ENCODE data around the gene FOLR1. TPM values are rescaled to one million over a fixed set of nuclear protein-coding genes. Genes with fewer than 3 reads are reported as not detected.

Gene FOLR1
- total RNA-seq, 4 donors from 2014 or later = 0.46 to 7.0 (median 4.0) TPM

- DNase-seq (ENCODE audit: low spot score in 2 of 2) = peak in 1 of 2 donors; percentile 92
- no peak for TF ChIP-seq CTCF (IDR thresholded peaks at IDR 0.05)
- 0 to 1% methylated on average over 40 to 54 of the region's 84 CpGs for WGBS, 2 donors
- intact Hi-C loops (cut with DNase I; ENCODE audit: low total_unique reads) = no loop called here
- H3K4me3 ChIP-seq (ENCODE audit: low read depth, poor library complexity, severe bottlenecking) = peak overlapping the region; percentile 64
Measured at GRCh38 chr11:72223615-72224563, 31.9 kb downstream of the FOLR1 start.

- intact Hi-C loops (cut with DNase I; ENCODE audit: low total_unique reads) = no loop called here
- 1 to 3% methylated on average over 29 to 61 of the region's 81 CpGs for whole genome bisulfite sequencing, 2 donors
- H3K4me3 ChIP-seq (ENCODE audit: low read depth, poor library complexity, severe bottlenecking) = peak within 1 kb of the TSS; percentile 64
- no peak for TF ChIP-seq CTCF (IDR thresholded peaks at IDR 0.05)
- no peak for TF ChIP-seq POLR2A (IDR thresholded peaks at IDR 0.05)
- peak in 1 of 2 donors; percentile 87 for DNase-seq (ENCODE audit: low spot score in 2 of 2)
Measured at GRCh38 chr11:72224564-72225410, 32.8 kb downstream of the FOLR1 start, which contains the start of gene INPPL1. INPPL1 (plus strand) TSS chr11:72224767; CDS start chr11:72224985, 218 bp downstream.

- WGBS, 2 donors = 10 to 14% methylated on average over 11 of the region's 11 CpGs
- no peak for TF ChIP-seq CTCF (IDR thresholded peaks at IDR 0.05)
- intact Hi-C loops (cut with DNase I; ENCODE audit: low total_unique reads) = no loop called here
- peak in 1 of 2 donors; percentile 86 for DNase-seq (ENCODE audit: low spot score in 2 of 2)
- H3K4me3 ChIP-seq (ENCODE audit: low read depth, poor library complexity, severe bottlenecking) = no peak overlapping the region
Measured at GRCh38 chr11:72225411-72225951, 33.5 kb downstream of the FOLR1 start.

GRCh38 chr11:72226701-72227100, 34.8 kb downstream of the FOLR1 start:
- peak in 1 of 2 donors; percentile 46 for DNase-seq (ENCODE audit: low spot score in 2 of 2)
- no peak overlapping the region for H3K4me3 ChIP-seq (ENCODE audit: low read depth, poor library complexity, severe bottlenecking)
- intact Hi-C loops (cut with DNase I; ENCODE audit: low total_unique reads) = no loop called here
- 66 to 69% methylated on average over 5 of the region's 5 CpGs for WGBS, 2 donors
- TF ChIP-seq CTCF (IDR thresholded peaks at IDR 0.05) = no peak
- no peak for TF ChIP-seq POLR2A (IDR thresholded peaks at IDR 0.05)

GRCh38 chr11:72227316-72228228, 35.6 kb downstream of the FOLR1 start:
- DNase-seq (ENCODE audit: low spot score in 2 of 2) = peak in 1 of 2 donors; percentile 77
- WGBS, 2 donors = 60 to 70% methylated on average over 12 of the region's 14 CpGs
- no peak overlapping the region for H3K4me3 ChIP-seq (ENCODE audit: low read depth, poor library complexity, severe bottlenecking)
- intact Hi-C loops (cut with DNase I; ENCODE audit: low total_unique reads) = no loop called here
- TF ChIP-seq POLR2A (IDR thresholded peaks at IDR 0.05) = no peak
- TF ChIP-seq CTCF (IDR thresholded peaks at IDR 0.05) = no peak

Measured in lower leg skin (tissue), 4 donors.